Neural cell (in vitro differentiated cells): ENCODE results near the gene PRELID1.

Source experiments
- EP300 ChIP-seq: fragments of 450-650 bp; conservative IDR thresholded peaks from 2 replicates; pipeline ENCODE4 v1.6.1; 2014; ENCODE audit warnings: antibody characterized with exemption, mild to moderate bottlenecking, moderate library complexity; ENCODE audit not compliant: poor library complexity, severe bottlenecking
- EZH2 ChIP-seq: fragments of 200-600, 300-800 bp; shearing (Covaris generic), sonication (generic); IDR thresholded peaks from 2 replicates; pipeline ENCODE4 v1.6.1; 2014; ENCODE audit warnings: antibody characterized with exemption, low read length, borderline replicate concordance, mild to moderate bottlenecking; ENCODE audit not compliant: insufficient read depth, poor library complexity, severe bottlenecking
- MXI1 ChIP-seq: fragments of 450-650 bp; conservative IDR thresholded peaks from 2 replicates; pipeline ENCODE4 v1.6.1; 2014; ENCODE audit warnings: antibody characterized with exemption, mild to moderate bottlenecking; ENCODE audit not compliant: poor library complexity, severe bottlenecking
- POLR2AphosphoS5 ChIP-seq: IDR thresholded peaks from 2 replicates; pipeline ENCODE4 v1.6.1; 2012
- RAD21 ChIP-seq: fragments of 450-650 bp; conservative IDR thresholded peaks from 2 replicates; pipeline ENCODE4 v1.6.1; 2014; ENCODE audit warnings: antibody characterized with exemption, mild to moderate bottlenecking, moderate library complexity
- TAF1 ChIP-seq: IDR thresholded peaks from 2 replicates; pipeline ENCODE4 v1.6.1; 2012; ENCODE audit warnings: low read depth
- TF ChIP-seq, protein P1 (sequence below): fragments of 450-650 bp; IDR thresholded peaks from 2 replicates; pipeline ENCODE4 v1.5.1; 2014; ENCODE audit warnings: antibody characterized with exemption, mild to moderate bottlenecking, moderate library complexity; ENCODE audit not compliant: poor library complexity, severe bottlenecking
- TF ChIP-seq, protein P2 (sequence below): IDR thresholded peaks from 2 replicates; pipeline ENCODE4 v1.6.1; 2012; ENCODE audit warnings: borderline replicate concordance

DNA sequence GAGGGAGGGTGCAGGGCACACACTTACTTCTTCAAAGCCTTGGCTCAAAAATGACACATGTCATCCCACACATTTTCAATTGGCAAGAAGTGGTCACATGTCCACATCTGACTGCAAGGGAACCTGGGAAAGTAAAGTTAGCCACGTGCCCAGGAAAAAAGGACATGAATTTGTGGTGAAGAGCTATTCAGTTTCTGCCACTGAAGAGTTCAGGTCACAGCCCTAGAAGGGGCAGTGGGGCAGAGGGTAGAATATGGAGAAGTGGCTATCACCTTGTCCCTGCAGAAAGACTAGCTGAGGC is 52.2 kb downstream of the PRELID1 start:
- TF ChIP-seq, protein P1, sequence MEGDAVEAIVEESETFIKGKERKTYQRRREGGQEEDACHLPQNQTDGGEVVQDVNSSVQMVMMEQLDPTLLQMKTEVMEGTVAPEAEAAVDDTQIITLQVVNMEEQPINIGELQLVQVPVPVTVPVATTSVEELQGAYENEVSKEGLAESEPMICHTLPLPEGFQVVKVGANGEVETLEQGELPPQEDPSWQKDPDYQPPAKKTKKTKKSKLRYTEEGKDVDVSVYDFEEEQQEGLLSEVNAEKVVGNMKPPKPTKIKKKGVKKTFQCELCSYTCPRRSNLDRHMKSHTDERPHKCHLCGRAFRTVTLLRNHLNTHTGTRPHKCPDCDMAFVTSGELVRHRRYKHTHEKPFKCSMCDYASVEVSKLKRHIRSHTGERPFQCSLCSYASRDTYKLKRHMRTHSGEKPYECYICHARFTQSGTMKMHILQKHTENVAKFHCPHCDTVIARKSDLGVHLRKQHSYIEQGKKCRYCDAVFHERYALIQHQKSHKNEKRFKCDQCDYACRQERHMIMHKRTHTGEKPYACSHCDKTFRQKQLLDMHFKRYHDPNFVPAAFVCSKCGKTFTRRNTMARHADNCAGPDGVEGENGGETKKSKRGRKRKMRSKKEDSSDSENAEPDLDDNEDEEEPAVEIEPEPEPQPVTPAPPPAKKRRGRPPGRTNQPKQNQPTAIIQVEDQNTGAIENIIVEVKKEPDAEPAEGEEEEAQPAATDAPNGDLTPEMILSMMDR = no peak
- TF ChIP-seq EP300 (no peak), RAD21 (no peak), POLR2AphosphoS5 (no peak), EZH2 (no peak), TAF1 (no peak), MXI1 (no peak)
- TF ChIP-seq, protein P2, sequence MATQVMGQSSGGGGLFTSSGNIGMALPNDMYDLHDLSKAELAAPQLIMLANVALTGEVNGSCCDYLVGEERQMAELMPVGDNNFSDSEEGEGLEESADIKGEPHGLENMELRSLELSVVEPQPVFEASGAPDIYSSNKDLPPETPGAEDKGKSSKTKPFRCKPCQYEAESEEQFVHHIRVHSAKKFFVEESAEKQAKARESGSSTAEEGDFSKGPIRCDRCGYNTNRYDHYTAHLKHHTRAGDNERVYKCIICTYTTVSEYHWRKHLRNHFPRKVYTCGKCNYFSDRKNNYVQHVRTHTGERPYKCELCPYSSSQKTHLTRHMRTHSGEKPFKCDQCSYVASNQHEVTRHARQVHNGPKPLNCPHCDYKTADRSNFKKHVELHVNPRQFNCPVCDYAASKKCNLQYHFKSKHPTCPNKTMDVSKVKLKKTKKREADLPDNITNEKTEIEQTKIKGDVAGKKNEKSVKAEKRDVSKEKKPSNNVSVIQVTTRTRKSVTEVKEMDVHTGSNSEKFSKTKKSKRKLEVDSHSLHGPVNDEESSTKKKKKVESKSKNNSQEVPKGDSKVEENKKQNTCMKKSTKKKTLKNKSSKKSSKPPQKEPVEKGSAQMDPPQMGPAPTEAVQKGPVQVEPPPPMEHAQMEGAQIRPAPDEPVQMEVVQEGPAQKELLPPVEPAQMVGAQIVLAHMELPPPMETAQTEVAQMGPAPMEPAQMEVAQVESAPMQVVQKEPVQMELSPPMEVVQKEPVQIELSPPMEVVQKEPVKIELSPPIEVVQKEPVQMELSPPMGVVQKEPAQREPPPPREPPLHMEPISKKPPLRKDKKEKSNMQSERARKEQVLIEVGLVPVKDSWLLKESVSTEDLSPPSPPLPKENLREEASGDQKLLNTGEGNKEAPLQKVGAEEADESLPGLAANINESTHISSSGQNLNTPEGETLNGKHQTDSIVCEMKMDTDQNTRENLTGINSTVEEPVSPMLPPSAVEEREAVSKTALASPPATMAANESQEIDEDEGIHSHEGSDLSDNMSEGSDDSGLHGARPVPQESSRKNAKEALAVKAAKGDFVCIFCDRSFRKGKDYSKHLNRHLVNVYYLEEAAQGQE = no peak
